ENCODE data around the gene ADARB1.

ADARB1 gene

GRCh38 chr21:45100866-45101265, 26.5 kb downstream of the ADARB1 start:
- no peak for DNase-seq

- no peak for DNase-seq
Measured at GRCh38 chr21:45102391-45102932, 28.1 kb downstream of the ADARB1 start.

- no peak for DNase-seq
Measured at GRCh38 chr21:45103971-45104520, 29.7 kb downstream of the ADARB1 start.

GRCh38 chr21:45104560-45104959, 30.2 kb downstream of the ADARB1 start:
- no peak for DNase-seq

- no peak for DNase-seq
Measured at GRCh38 chr21:45105906-45106485, 31.6 kb downstream of the ADARB1 start.

- no peak for DNase-seq
Measured at GRCh38 chr21:45108034-45108790, 33.8 kb downstream of the ADARB1 start.

- no peak for DNase-seq
Measured at GRCh38 chr21:45108808-45109781, 34.7 kb downstream of the ADARB1 start.

- no peak for DNase-seq
Measured at GRCh38 chr21:45109831-45110492, 35.6 kb downstream of the ADARB1 start.

- no peak for DNase-seq
Measured at GRCh38 chr21:45110873-45111624, 36.7 kb downstream of the ADARB1 start.

GRCh38 chr21:45111703-45112102, 37.3 kb downstream of the ADARB1 start:
- DNase-seq: no peak

GRCh38 chr21:45112371-45112770, 38.0 kb downstream of the ADARB1 start:
- DNase-seq: no peak

GRCh38 chr21:45113543-45113942, 39.2 kb downstream of the ADARB1 start:
- no peak for DNase-seq

GRCh38 chr21:45114072-45114471, 39.7 kb downstream of the ADARB1 start:
- no peak for DNase-seq

GRCh38 chr21:45114475-45114874, 40.1 kb downstream of the ADARB1 start:
- DNase-seq: no peak

- no peak for DNase-seq
Measured at GRCh38 chr21:45115141-45115540, 40.8 kb downstream of the ADARB1 start.

- DNase-seq: no peak
Measured at GRCh38 chr21:45116066-45116465, 41.7 kb downstream of the ADARB1 start.

GRCh38 chr21:45117314-45117713, 42.9 kb downstream of the ADARB1 start:
- no peak for DNase-seq

GRCh38 chr21:45118099-45118498, 43.7 kb downstream of the ADARB1 start:
- no peak for DNase-seq

- DNase-seq: no peak
Measured at GRCh38 chr21:45119812-45120211, 45.4 kb downstream of the ADARB1 start.

GRCh38 chr21:45120975-45121374, 46.6 kb downstream of the ADARB1 start:
- no peak for DNase-seq

GRCh38 chr21:45122030-45122429, 47.6 kb downstream of the ADARB1 start:
- no peak for DNase-seq

All from NCI-H2081 treated with DMSO at 0.1 percent for 48 hours (cell line).